Cardiac fibroblast (primary cell): ENCODE results near the gene PGLYRP2.

Source experiments
- DNase-seq, 2 donors: peaks; one replicate each; pipeline versions ENCODE4 v3.0.0 to v3.0.0-alpha.2; 2010; ENCODE audit warnings: low read depth in 2 of 2
- H3K4me3 ChIP-seq, 2 donors: replicated peaks in 1 of 2; 1 replicate in 1 of 2; 2 replicates in 1 of 2; pipeline ENCODE4 v1.5.1; 2011; ENCODE audit warnings: low read depth in 2 of 2, low read length in 2 of 2, mild to moderate bottlenecking in 2 of 2, moderate library complexity in 1 of 2
- TF ChIP-seq, protein P1 (sequence below): IDR thresholded peaks from one replicate; pipeline ENCODE4 v1.5.1; 2011; ENCODE audit warnings: low read depth, mild to moderate bottlenecking, low read length, inconsistent platforms

PGLYRP2 gene

DNA sequence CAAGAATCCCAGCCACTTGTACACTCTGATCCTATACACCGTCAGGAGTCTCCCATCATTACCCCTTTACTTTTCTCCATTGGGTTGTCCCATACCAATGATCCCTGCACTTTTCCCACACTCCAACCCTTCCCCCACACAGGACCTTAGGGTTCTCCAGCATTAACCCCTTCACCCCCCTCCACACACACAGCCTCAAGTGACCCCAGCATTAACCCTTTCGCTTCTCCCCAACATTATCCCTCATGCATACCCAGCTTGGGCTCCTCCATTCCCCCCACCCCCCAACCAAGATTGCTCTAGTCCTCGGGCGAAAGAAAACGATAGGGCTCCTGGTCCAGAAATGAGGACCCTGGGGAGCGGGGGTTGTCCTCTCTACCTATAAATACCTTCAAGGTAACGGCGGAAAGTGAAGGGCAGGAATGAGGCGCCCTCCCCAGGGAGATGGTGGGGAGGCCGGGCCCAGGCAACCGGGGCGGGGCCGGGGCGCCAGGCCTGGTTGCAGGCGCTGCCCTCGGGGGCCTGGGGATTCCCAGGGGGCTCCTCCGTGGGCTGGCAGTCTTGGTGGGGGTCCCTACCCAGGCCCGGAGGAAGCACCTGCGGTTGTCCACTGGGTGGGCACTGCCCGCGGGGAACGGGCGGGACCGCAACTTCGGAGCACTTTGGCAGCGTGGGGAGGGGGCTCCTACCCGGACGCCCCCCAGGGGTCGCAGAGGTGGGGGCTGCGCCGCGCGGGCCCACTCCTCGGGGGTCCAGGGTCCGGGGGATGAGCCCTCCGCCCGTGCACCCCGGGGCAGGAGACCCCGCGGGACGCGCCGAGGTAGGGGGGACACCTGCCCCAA, 30.3 kb downstream of the PGLYRP2 start:
- DNase-seq: peak in 1 of 2 donors; percentile 39
- TF ChIP-seq, protein P1, sequence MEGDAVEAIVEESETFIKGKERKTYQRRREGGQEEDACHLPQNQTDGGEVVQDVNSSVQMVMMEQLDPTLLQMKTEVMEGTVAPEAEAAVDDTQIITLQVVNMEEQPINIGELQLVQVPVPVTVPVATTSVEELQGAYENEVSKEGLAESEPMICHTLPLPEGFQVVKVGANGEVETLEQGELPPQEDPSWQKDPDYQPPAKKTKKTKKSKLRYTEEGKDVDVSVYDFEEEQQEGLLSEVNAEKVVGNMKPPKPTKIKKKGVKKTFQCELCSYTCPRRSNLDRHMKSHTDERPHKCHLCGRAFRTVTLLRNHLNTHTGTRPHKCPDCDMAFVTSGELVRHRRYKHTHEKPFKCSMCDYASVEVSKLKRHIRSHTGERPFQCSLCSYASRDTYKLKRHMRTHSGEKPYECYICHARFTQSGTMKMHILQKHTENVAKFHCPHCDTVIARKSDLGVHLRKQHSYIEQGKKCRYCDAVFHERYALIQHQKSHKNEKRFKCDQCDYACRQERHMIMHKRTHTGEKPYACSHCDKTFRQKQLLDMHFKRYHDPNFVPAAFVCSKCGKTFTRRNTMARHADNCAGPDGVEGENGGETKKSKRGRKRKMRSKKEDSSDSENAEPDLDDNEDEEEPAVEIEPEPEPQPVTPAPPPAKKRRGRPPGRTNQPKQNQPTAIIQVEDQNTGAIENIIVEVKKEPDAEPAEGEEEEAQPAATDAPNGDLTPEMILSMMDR: no peak
- peak overlapping the region; percentile 67 to 79 for H3K4me3 ChIP-seq

DNA sequence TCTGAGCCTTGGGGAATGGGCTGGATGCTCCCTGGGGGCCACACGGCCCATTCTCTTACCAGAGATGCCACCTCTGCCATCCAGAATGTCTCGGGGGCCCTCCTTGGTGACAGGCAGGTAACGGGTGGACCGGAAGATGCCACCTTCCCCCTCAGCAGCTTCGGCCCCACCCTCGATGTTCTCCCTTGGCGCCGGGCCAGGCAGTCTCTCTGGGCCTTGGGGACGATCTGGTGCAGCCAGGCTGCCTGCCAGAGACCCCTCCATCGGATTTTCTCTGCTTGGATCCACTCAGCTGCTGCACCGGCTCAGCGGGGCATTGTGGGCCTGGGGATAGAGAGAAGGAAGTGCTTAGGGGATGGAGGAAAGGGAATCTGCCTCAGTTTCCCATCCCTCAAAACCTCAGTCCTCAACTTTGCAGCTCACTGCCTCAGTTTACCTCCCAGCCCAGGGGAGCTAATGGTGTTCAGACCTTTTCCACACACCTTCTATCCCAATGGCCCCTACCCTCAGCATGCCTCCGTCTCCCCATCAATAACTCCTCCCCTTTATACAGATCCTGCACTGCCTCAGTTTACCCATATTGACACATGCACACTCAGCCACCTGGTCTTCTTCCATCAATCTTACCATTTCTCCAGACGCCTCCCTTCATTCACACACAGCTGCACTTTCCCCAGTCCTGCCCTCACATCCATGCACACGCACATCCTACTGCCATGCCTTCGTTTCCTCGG, 31.1 kb downstream of the PGLYRP2 start:
- no peak for DNase-seq
- no peak overlapping the region for H3K4me3 ChIP-seq
- TF ChIP-seq, protein P1: no peak

DNA sequence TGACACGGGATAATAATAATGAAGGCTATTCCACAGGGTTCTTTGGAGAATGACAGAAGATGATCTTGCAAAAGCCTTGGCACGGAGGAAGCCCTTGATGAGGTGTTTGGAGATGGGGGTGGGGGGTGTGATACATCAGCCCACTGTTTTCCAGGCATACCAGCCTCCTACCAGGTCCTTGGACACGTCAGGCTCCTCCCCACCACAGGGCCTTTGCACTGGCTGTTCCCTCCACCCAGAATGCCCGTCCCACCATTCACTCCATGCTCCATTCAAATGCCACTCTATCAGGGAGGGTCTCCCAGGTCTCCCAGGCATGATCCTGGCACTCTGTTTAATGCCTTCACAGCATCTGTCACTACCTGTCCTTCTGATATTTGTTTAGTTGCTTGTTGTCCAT, 32.2 kb downstream of the PGLYRP2 start:
- no peak overlapping the region for H3K4me3 ChIP-seq
- TF ChIP-seq, protein P1: no peak
- DNase-seq: no peak

DNA sequence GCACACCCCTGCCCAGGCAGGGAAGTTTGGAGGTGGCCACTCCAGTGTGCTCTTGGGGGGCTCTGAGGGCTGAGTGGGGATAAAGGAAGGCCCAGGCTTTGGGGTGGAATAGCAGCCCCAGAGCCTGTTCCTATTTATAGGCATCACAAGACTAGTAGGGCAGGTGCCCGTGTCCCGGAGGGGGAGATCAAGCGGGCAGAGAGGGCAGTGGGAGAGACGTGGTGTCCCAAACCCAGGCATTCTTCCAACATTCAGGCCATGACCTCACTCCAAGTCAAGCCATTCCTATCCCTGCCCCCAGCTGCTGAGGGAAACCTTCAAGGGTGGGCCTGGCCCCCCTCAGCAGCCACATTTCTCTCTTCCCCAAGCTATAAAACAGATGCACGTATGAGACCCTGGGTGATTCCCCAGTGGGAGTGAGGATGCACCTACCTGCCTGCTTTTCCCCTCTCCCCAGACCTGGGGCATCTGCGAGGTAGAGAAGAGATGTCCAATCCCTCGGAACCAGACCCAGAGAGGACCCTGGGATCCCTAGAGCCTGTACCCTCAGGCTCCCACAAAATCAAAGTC, 33.4 kb downstream of the PGLYRP2 start:
- TF ChIP-seq, protein P1: no peak
- DNase-seq: no peak
- no peak overlapping the region for H3K4me3 ChIP-seq

DNA sequence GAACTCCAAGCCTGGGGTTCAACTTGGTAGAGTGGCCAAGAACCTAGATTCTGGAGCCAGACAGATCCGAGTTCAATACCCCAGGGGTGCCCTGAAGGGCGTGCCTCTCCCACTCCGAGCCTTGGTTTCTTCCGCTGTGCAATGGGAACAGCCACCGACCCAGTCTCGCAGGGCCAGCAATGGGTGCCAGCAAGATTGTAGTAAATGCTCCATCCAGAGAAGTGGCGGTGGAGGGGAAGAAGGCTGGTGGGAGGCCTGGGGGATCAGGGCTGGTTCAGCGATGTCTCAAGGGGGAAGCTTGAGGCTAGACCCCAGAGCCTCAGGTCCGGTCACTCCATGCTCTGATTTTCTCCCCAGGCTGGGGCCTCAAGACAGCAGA, 34.1 kb downstream of the PGLYRP2 start:
- no peak overlapping the region for H3K4me3 ChIP-seq
- DNase-seq: no peak
- TF ChIP-seq, protein P1: no peak

DNA sequence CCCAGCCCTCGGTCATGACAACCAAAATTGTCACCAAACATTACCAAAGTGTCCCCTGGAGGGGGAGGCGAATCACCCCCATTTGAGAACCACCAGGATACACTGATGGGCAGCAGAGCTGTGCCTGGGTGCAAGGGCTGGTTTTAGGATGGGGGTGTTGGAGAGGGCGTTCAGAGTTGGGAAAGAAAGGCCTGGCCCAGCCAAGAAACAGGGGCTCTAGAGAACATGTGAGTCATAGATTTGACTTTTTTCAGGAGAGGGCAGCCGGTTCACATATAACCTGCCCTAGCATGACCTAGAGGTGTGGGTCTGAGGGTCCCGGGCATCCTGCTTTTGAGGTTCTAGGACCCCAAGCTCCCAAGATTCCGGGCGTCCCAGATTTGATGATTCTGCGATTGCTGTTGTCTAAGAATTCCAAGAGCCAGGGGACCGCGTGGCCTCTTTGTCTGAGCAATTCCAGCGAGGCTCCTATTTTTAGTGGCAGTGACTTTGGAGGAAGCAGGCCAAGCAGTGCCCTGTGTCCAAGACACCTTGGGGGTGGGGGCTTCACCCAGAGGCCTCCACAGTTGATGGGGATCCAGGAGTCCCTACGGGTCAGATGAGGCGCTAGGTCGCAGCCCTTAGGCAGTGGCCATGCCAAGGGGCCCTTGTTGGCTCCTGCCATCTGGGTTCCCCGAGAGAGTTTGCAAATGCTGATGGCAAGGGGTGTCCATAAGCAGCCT, 34.6 kb downstream of the PGLYRP2 start:
- H3K4me3 ChIP-seq: no peak overlapping the region
- DNase-seq: no peak
- TF ChIP-seq, protein P1: no peak
